CD4-positive, alpha-beta T cell treated with Interleukin-1 beta for 1 hour (primary cell): ENCODE results near the gene PTCD3.

Experiments used
- DNase-seq, 2 donors: peaks; one replicate each; pipeline ENCODE4 v3.0.0-alpha.2; 2020 to 2022

The PTCD3 gene

GRCh38 chr2:86147793-86148192, 41.8 kb downstream of the PTCD3 start:
- DNase-seq, result no peak

GRCh38 chr2:86150502-86150901, 44.5 kb downstream of the PTCD3 start:
- DNase-seq, result no peak

GRCh38 chr2:86157009-86157556, 51.0 kb downstream of the PTCD3 start:
- DNase-seq, result no peak

GRCh38 chr2:86158286-86158685, 52.3 kb downstream of the PTCD3 start:
- no peak for DNase-seq

- no peak for DNase-seq
These were observed 54.3 kb downstream of the PTCD3 start for GRCh38 chr2:86160156-86160952.

GRCh38 chr2:86170449-86170848, 64.4 kb downstream of the PTCD3 start:
- DNase-seq, result no peak

- no peak for DNase-seq
These were observed 65.3 kb downstream of the PTCD3 start for GRCh38 chr2:86171295-86171694.

GRCh38 chr2:86172610-86173009, 66.6 kb downstream of the PTCD3 start:
- no peak for DNase-seq

- no peak for DNase-seq
These were observed 68.4 kb downstream of the PTCD3 start for GRCh38 chr2:86174445-86174844.

- no peak for DNase-seq
These were observed 69.8 kb downstream of the PTCD3 start for GRCh38 chr2:86175828-86176227.

- no peak for DNase-seq
These were observed 70.6 kb downstream of the PTCD3 start for GRCh38 chr2:86176597-86176996.

GRCh38 chr2:86185517-86186212, 79.6 kb downstream of the PTCD3 start:
- peak in 1 of 2 donors; percentile 56 for DNase-seq

GRCh38 chr2:86186431-86186830, 80.4 kb downstream of the PTCD3 start:
- DNase-seq, result no peak

- DNase-seq, result no peak
These were observed 83.9 kb downstream of the PTCD3 start for GRCh38 chr2:86189782-86190416.
